ENCODE data around the gene GABBR2. TPM values are rescaled to one million over a fixed set of nuclear protein-coding genes. Genes with fewer than 3 reads are reported as not detected.

Gene GABBR2
- total RNA-seq, 4 donors from 2014 or later, result 0.17 to 0.26 TPM; not detected in 2

GRCh38 chr9:98479967-98480847 lies 228.5 kb downstream of the GABBR2 start:
- H3K4me3 ChIP-seq, result no peak overlapping the region
- TF ChIP-seq, protein P1, sequence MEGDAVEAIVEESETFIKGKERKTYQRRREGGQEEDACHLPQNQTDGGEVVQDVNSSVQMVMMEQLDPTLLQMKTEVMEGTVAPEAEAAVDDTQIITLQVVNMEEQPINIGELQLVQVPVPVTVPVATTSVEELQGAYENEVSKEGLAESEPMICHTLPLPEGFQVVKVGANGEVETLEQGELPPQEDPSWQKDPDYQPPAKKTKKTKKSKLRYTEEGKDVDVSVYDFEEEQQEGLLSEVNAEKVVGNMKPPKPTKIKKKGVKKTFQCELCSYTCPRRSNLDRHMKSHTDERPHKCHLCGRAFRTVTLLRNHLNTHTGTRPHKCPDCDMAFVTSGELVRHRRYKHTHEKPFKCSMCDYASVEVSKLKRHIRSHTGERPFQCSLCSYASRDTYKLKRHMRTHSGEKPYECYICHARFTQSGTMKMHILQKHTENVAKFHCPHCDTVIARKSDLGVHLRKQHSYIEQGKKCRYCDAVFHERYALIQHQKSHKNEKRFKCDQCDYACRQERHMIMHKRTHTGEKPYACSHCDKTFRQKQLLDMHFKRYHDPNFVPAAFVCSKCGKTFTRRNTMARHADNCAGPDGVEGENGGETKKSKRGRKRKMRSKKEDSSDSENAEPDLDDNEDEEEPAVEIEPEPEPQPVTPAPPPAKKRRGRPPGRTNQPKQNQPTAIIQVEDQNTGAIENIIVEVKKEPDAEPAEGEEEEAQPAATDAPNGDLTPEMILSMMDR (IDR thresholded peaks at IDR 0.05), result no peak
- TF ChIP-seq POLR2A (IDR thresholded peaks at IDR 0.05; ENCODE audit: low read depth) (no peak), POLR2AphosphoS5 (IDR thresholded peaks at IDR 0.05) (no peak), EP300 (IDR thresholded peaks at IDR 0.05) (no peak)
- intact Hi-C loops (cut with DNase I), result no loop called here
- H3K9me3 ChIP-seq, result no peaks in the 10 kb centered on the region
- H3K27me3 ChIP-seq, result peaks cover 0 to 20% (median 0%) of the 10 kb centered on the region in 4 donors
- WGBS, result 86% methylated on average over 5 of the region's 5 CpGs
- H3K36me3 ChIP-seq, result no peaks in the 10 kb centered on the region
- no peak for DNase-seq (ENCODE audit: extremely low spot score)
- H3K4me1 ChIP-seq, result no peaks in the 10 kb centered on the region
- no peak overlapping the region for H3K27ac ChIP-seq (replicated peaks in 1 of 4)

DNA sequence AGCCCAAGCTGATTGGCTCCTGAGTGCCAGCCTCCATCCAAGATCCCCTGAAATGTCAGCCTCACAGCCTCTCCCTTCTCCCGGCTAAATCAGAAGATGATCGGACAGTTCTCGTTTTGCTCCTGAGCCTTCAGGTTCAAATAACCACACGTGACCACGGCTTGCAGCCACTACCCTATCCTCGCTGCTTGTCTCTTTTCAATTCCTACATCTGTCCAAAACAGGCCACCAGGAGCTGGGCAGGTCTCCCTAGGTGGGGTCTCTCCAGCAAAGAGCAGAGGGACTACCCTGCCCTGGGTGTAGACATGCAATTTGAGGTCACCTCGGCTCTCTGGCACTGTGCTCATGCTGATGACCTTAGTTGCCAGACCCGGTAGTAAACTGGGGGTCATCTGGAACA lies 229.3 kb downstream of the GABBR2 start:
- Histone ChIP-seq H3K4me3 (no peak overlapping the region), H3K27me3 (peaks cover 0 to 19% (median 0%) of the 10 kb centered on the region in 4 donors), H3K27ac (replicated peaks in 1 of 4) (no peak overlapping the region), H3K36me3 (no peaks in the 10 kb centered on the region), H3K9me3 (no peaks in the 10 kb centered on the region), H3K4me1 (no peaks in the 10 kb centered on the region)
- intact Hi-C loops (cut with DNase I), result no loop called here
- TF ChIP-seq POLR2A (IDR thresholded peaks at IDR 0.05; ENCODE audit: low read depth) (no peak), POLR2AphosphoS5 (IDR thresholded peaks at IDR 0.05) (no peak), EP300 (IDR thresholded peaks at IDR 0.05) (no peak)
- TF ChIP-seq, protein P1 (IDR thresholded peaks at IDR 0.05), result no peak
- 87% methylated on average over 8 of the region's 8 CpGs for WGBS
- no peak for DNase-seq (ENCODE audit: extremely low spot score)

- intact Hi-C loops (cut with DNase I), result no loop called here
- H3K27ac ChIP-seq (replicated peaks in 1 of 4), result no peak overlapping the region
- DNase-seq (ENCODE audit: extremely low spot score), result no peak
- TF ChIP-seq POLR2AphosphoS5 (IDR thresholded peaks at IDR 0.05), result no peak
- TF ChIP-seq EP300 (IDR thresholded peaks at IDR 0.05), result no peak
- no peak for TF ChIP-seq POLR2A (IDR thresholded peaks at IDR 0.05; ENCODE audit: low read depth)
- TF ChIP-seq, protein P1 (IDR thresholded peaks at IDR 0.05), result no peak
- no peaks in the 10 kb centered on the region for H3K4me1 ChIP-seq
- no peaks in the 10 kb centered on the region for H3K36me3 ChIP-seq
- WGBS, result 89% methylated on average over 5 of the region's 5 CpGs
- no peaks in the 10 kb centered on the region for H3K9me3 ChIP-seq
- H3K27me3 ChIP-seq, result peaks cover 0 to 4% (median 0%) of the 10 kb centered on the region in 4 donors
- no peak overlapping the region for H3K4me3 ChIP-seq
These were observed 230.9 kb downstream of the GABBR2 start for GRCh38 chr9:98477884-98478283.

DNA sequence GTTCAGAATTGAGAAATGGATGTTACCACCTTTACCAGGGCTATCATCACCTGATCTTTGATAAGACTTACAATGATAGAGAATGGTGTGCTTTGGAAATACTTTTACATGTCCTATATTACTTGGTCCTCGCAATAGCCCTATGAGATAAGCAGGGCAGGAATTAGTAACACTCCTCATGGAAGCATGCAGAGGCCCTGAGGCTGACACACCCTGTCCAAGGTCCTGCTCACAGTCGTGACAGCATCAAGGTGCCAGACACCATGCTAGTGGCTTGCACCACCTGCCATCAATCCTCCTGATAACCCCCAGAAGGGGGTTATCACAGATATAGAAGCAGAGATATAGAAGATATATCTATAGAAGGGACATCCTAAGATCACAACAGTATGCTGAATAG lies 236.5 kb downstream of the GABBR2 start:
- intact Hi-C loops (cut with DNase I), result no loop called here
- Histone ChIP-seq H3K4me3 (no peak overlapping the region), H3K4me1 (no peaks in the 10 kb centered on the region), H3K36me3 (no peaks in the 10 kb centered on the region), H3K9me3 (no peaks in the 10 kb centered on the region), H3K27ac (replicated peaks in 1 of 4) (no peak overlapping the region), H3K27me3 (no peaks in the 10 kb centered on the region)
- DNase-seq (ENCODE audit: extremely low spot score), result no peak
- TF ChIP-seq POLR2AphosphoS5 (IDR thresholded peaks at IDR 0.05), result no peak
- no peak for TF ChIP-seq POLR2A (IDR thresholded peaks at IDR 0.05; ENCODE audit: low read depth)
- TF ChIP-seq, protein P1 (IDR thresholded peaks at IDR 0.05), result no peak
- TF ChIP-seq EP300 (IDR thresholded peaks at IDR 0.05), result no peak
- 43% methylated on average over 2 of the region's 2 CpGs for WGBS
